Endothelial cell of umbilical vein (primary cell): ENCODE data around the gene S100A4. TPM values are rescaled to one million over a fixed set of nuclear protein-coding genes. Genes with fewer than 3 reads are reported as not detected.

Experiments
- BruUV-seq: library from RNA; stranded (reverse); fragments of 400-500 nt; replicated peaks from 2 replicates; lab custom pipeline; 2021; lab: Mats Ljungman, UMichigan
- CTCF ChIA-PET: fragments of 300-600, 350-600 bp; sonication (Branson Sonifier 250); formaldehyde crosslinking; loops from one replicate; lab custom pipeline; 2021; ENCODE audit warnings: antibody characterized with exemption, inconsistent platforms; lab: Charles Lee
- POLR2A ChIA-PET: fragments of 300-600, 350-600 bp; sonication (Branson Sonifier 250); formaldehyde crosslinking; loops from one replicate; lab custom pipeline; 2021; ENCODE audit warnings: antibody characterized with exemption, inconsistent platforms; lab: Charles Lee
- DNase-seq: peaks from one replicate; pipeline ENCODE4 v3.0.0-alpha.2; 2011; ENCODE audit warnings: low read depth, low spot score
- FAIRE-seq: peaks from 2 replicates; lab custom pipeline; 2011; peaks lifted over from hg19 to GRCh38; lab: Jason Lieb, UNC
- H2AFZ ChIP-seq: 2 replicates; pipeline ENCODE4 v1.6.0; 2012; ENCODE audit warnings: low read depth, low read length, control low read depth, inconsistent platforms
- H3K27ac ChIP-seq: 2 replicates; pipeline ENCODE4 v1.5.1; 2011; ENCODE audit warnings: low read depth, mild to moderate bottlenecking, control low read depth, low read length, moderate library complexity; ENCODE audit not compliant: insufficient read depth
- H3K27me3 ChIP-seq, 2 experiments: 2 replicates each; pipeline versions ENCODE4 v1.6.0 to v1.6.1; 2011; ENCODE audit warnings: low read length in 2 of 2, mixed read lengths in 1 of 2; ENCODE audit not compliant: control insufficient read depth in 2 of 2, insufficient read depth in 2 of 2
- H3K36me3 ChIP-seq, 2 experiments: 2 replicates in 1 of 2; 3 replicates in 1 of 2; pipeline ENCODE4 v1.5.1; 2011; ENCODE audit warnings: low read length in 2 of 2, mild to moderate bottlenecking in 1 of 2, moderate library complexity in 1 of 2; ENCODE audit not compliant: control insufficient read depth in 2 of 2, insufficient read depth in 2 of 2; ENCODE audit errors: extremely low read depth in 1 of 2
- H3K4me1 ChIP-seq: 3 replicates; pipeline ENCODE4 v1.5.1; 2011; ENCODE audit warnings: mild to moderate bottlenecking, low read length; ENCODE audit not compliant: control insufficient read depth, insufficient read depth; ENCODE audit errors: extremely low read depth
- H3K4me2 ChIP-seq: 2 replicates; pipeline ENCODE4 v1.6.1; 2011; ENCODE audit warnings: low read length, control low read depth, mixed read lengths; ENCODE audit not compliant: insufficient read depth
- H3K4me3 ChIP-seq, 3 experiments: fragments of 200-600 bp in 1 of 3; sonication (generic), shearing (Covaris generic) in 1 of 3; replicated peaks in 1 of 3; 2 replicates each; pipeline ENCODE4 v1.5.1; 2011 to 2016; ENCODE audit warnings: control low read depth in 3 of 3, low read length in 3 of 3, mild to moderate bottlenecking in 2 of 3, inconsistent platforms in 1 of 3, low read depth in 1 of 3, moderate library complexity in 1 of 3; ENCODE audit not compliant: insufficient read depth in 1 of 3
- H3K79me2 ChIP-seq: 2 replicates; pipeline ENCODE4 v1.6.0; 2012; ENCODE audit warnings: low read length, inconsistent platforms; ENCODE audit not compliant: control insufficient read depth, insufficient read depth
- H3K9ac ChIP-seq: replicated peaks from 2 replicates; pipeline ENCODE3; 2011; ENCODE audit warnings: low read length, control low read depth; ENCODE audit not compliant: insufficient read depth; ENCODE audit errors: extremely low read depth
- H3K9me1 ChIP-seq: replicated peaks from 3 replicates; pipeline ENCODE4 v1.6.0; 2011; ENCODE audit warnings: mild to moderate bottlenecking, low read length; ENCODE audit not compliant: control insufficient read depth, insufficient read depth; ENCODE audit errors: extremely low read depth
- H3K9me3 ChIP-seq: replicated peaks from 2 replicates; pipeline ENCODE4 v1.5.1; 2012; ENCODE audit warnings: low read length, inconsistent platforms; ENCODE audit not compliant: control insufficient read depth, insufficient read depth
- H4K20me1 ChIP-seq: replicated peaks from 2 replicates; pipeline ENCODE3; 2011; ENCODE audit warnings: mild to moderate bottlenecking, low read length; ENCODE audit not compliant: control insufficient read depth, insufficient read depth; ENCODE audit errors: extremely low read depth
- EZH2 ChIP-seq: IDR thresholded peaks from 2 replicates; pipeline ENCODE4 v1.6.1; 2012; ENCODE audit warnings: borderline replicate concordance, low read depth, mild to moderate bottlenecking, moderate library complexity, low read length, inconsistent platforms; ENCODE audit not compliant: severe bottlenecking
- FOS ChIP-seq: IDR thresholded peaks from 2 replicates; pipeline ENCODE4 v1.6.1; 2011; ENCODE audit warnings: mild to moderate bottlenecking, low read length, moderate library complexity, borderline replicate concordance; ENCODE audit not compliant: insufficient read depth
- GATA2 ChIP-seq: IDR thresholded peaks from 2 replicates; pipeline ENCODE4 v1.7.0; 2011; ENCODE audit warnings: low read depth, mild to moderate bottlenecking, moderate library complexity, mixed read lengths, low read length; ENCODE audit not compliant: insufficient read length, insufficient read depth
- JUN ChIP-seq: IDR thresholded peaks from 2 replicates; pipeline ENCODE4 v1.6.1; 2011; ENCODE audit warnings: borderline replicate concordance, low read depth; ENCODE audit not compliant: insufficient read length, insufficient read depth
- MAX ChIP-seq: IDR thresholded peaks from 2 replicates; pipeline ENCODE4 v1.6.1; 2011; ENCODE audit not compliant: insufficient read depth, insufficient read length
- MYC ChIP-seq: IDR thresholded peaks from one replicate; pipeline ENCODE4 v1.6.1; 2011; ENCODE audit warnings: mild to moderate bottlenecking, low read depth, low read length
- POLR2A ChIP-seq: IDR thresholded peaks from 2 replicates; pipeline ENCODE4 v1.6.1; 2012; ENCODE audit warnings: low read depth, mild to moderate bottlenecking, control low read depth, low read length
- POLR2AphosphoS5 ChIP-seq: IDR thresholded peaks from 2 replicates; pipeline ENCODE4 v1.6.1; 2012; ENCODE audit warnings: low read depth, mild to moderate bottlenecking, control low read depth, low read length, moderate library complexity; ENCODE audit not compliant: insufficient read depth
- dilution Hi-C: fragments of 300-500 bp; cut with MboI; formaldehyde crosslinking; loops from one replicate; pipeline ENCODE4 v1.15.0; 2019; ENCODE audit warnings: low sequenced_read_pairs; ENCODE audit not compliant: extremely low pct_ligation_motif_present
- intact Hi-C: fragments of 100-400 bp; cut with micrococcal nuclease; formaldehyde crosslinking; loops from one replicate; pipeline ENCODE4 v1.10.0; 2022
- polyA plus RNA-seq, 4 experiments: library from polyadenylated mRNA; depleted of rRNA in 3 of 4; stranded (reverse) in 3 of 4; unstranded in 1 of 4; fragments of >200 nt; gene quantifications; 2 replicates each; pipeline versions ENCODE4 v1.2.1 to v1.2.3, GENCODE V29; 2011 to 2012; ENCODE audit warnings: missing spikeins in 1 of 4
- total RNA-seq: library from RNA; stranded (reverse); gene quantifications from 2 replicates; pipeline ENCODE4 v1.2.3, GENCODE V29; 2021
- TF ChIP-seq, protein P1 (sequence below), 2 donors: IDR thresholded peaks; 1 replicate in 1 of 2; 2 replicates in 1 of 2; pipeline ENCODE4 v1.5.1; 2011; ENCODE audit warnings: low read length in 2 of 2, mild to moderate bottlenecking in 2 of 2, moderate library complexity in 2 of 2, control low read depth in 1 of 2, inconsistent platforms in 1 of 2, low read depth in 1 of 2; ENCODE audit not compliant: insufficient read depth in 1 of 2; ENCODE audit errors: extremely low read depth in 1 of 2

Gene S100A4
- total and polyA plus RNA-seq, 2 donors (not counting 3 experiments of a cell fraction or from before 2014, with no cell fraction given), result 1.1 TPM; not detected in 1

GRCh38 chr1:153577624-153578051, 32.0 kb upstream of the S100A4 start:
- Histone ChIP-seq H3K4me3 (no peak overlapping the region), H3K79me2 (no peaks in the 10 kb centered on the region), H3K4me2 (no peak overlapping the region), H3K27me3 (no peaks in the 10 kb centered on the region), H2AFZ (no peak overlapping the region), H3K36me3 (no peaks in the 10 kb centered on the region), H3K9me3 (no peaks in the 10 kb centered on the region), H3K27ac (no peak overlapping the region), H3K9me1 (no peaks in the 10 kb centered on the region), H3K4me1 (peaks cover 3% of the 10 kb centered on the region), H4K20me1 (no peaks in the 10 kb centered on the region), H3K9ac (no peak overlapping the region)
- ChIA-PET CTCF (interaction anchor here (0.8 to 2.0 kb wide), 10 partner anchors 8 to 67 kb away, joined by 3 to 8 read pairs (median 5); partner anchors contain the start of gene S100A13), POLR2A (interaction anchor here (0.6 to 0.9 kb wide), 3 partner anchors 28 to 232 kb away, joined by 3 to 6 read pairs (median 5); partner anchors contain the start of gene S100A13)
- FAIRE-seq, result no peak
- DNase-seq, result no peak
- no TSS peak for BruUV-seq
- TF ChIP-seq MYC (no peak), EZH2 (no peak), GATA2 (no peak), POLR2A (no peak), JUN (no peak), FOS (no peak), POLR2AphosphoS5 (no peak), MAX (no peak)
- TF ChIP-seq, protein P1, sequence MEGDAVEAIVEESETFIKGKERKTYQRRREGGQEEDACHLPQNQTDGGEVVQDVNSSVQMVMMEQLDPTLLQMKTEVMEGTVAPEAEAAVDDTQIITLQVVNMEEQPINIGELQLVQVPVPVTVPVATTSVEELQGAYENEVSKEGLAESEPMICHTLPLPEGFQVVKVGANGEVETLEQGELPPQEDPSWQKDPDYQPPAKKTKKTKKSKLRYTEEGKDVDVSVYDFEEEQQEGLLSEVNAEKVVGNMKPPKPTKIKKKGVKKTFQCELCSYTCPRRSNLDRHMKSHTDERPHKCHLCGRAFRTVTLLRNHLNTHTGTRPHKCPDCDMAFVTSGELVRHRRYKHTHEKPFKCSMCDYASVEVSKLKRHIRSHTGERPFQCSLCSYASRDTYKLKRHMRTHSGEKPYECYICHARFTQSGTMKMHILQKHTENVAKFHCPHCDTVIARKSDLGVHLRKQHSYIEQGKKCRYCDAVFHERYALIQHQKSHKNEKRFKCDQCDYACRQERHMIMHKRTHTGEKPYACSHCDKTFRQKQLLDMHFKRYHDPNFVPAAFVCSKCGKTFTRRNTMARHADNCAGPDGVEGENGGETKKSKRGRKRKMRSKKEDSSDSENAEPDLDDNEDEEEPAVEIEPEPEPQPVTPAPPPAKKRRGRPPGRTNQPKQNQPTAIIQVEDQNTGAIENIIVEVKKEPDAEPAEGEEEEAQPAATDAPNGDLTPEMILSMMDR (IDR thresholded peaks at IDR 0.05; ENCODE audit: extremely low read depth in 1 of 2, insufficient read depth in 1 of 2, low read depth in 1 of 2, low read length in 2 of 2), result no peak
- dilution Hi-C loops, result no loop called here
- intact Hi-C loops, result no loop called here
